Aortic smooth muscle cell (primary cell): ENCODE measurements around the gene TRIM50. TPM values are rescaled to one million over a fixed set of nuclear protein-coding genes. Genes with fewer than 3 reads are reported as not detected.

Source experiments
- total RNA-seq: library from RNA; depleted of rRNA; stranded (reverse); fragments of >200 nt; gene quantifications from 2 replicates; pipeline ENCODE4 v1.2.3, GENCODE V29; 2014

Gene TRIM50
- not detected in 2 replicates for total RNA-seq

GRCh38 chr7:73327922-73328321, at the start of gene TRIM50, which contains the start of gene FKBP6:
Gene TRIM50, minus strand, starts transcription at chr7:73328082. Its CDS starts 3,295 bp downstream, at chr7:73324787.
Gene FKBP6, plus strand, starts transcription at chr7:73328161. Its CDS starts 268 bp downstream, at chr7:73328429.

GRCh38 chr7:73308665-73309214, 19.1 kb downstream of the TRIM50 start, which contains the start of gene NSUN5:
Gene NSUN5, minus strand, starts transcription at chr7:73308826. Its CDS starts 36 bp downstream, at chr7:73308790.

Other genes starting within 250 kb of the TRIM50 start
- gene SPDYE9, start 242.0 kb downstream of the TRIM50 start, total RNA-seq, result not detected in 2 replicates
- 11.5 and 15.5 TPM in 2 replicates for gene NSUN5, start 19.3 kb downstream of the TRIM50 start, total RNA-seq
- gene FKBP6, start 79 bp upstream of the TRIM50 start, total RNA-seq, result not detected in 2 replicates
- gene FZD9, start 105.7 kb upstream of the TRIM50 start, total RNA-seq, result 0.06 and 0.40 TPM in 2 replicates
- gene BAZ1B, start 194.2 kb upstream of the TRIM50 start, total RNA-seq, result 61.3 and 70.0 TPM in 2 replicates
- 22.7 and 25.5 TPM in 2 replicates for gene BCL7B, start 229.6 kb upstream of the TRIM50 start, total RNA-seq